Adrenal gland (tissue), 12 donors: Measurements from ENCODE around the gene SIGLEC12. TPM values are rescaled to one million over a fixed set of nuclear protein-coding genes. Genes with fewer than 3 reads are reported as not detected.

Experiments
- DNase-seq, 7 donors: peaks; one replicate each; pipeline ENCODE4 v3.0.0-alpha.2; 2019 to 2020
- H3K27ac ChIP-seq, 5 donors: fragments of 200-600 bp; sonication (generic) in 4 of 5; 1 replicate in 3 of 5; 2 replicates in 2 of 5; pipeline versions ENCODE4 v1.5.1 to v1.8.0; 2016 to 2020; ENCODE audit warnings: mild to moderate bottlenecking in 1 of 5
- H3K27me3 ChIP-seq: fragments of 200-600 bp; 2 replicates; pipeline ENCODE4 v1.8.0; 2021
- H3K36me3 ChIP-seq, 2 donors: fragments of 200-600 bp; replicated peaks in 1 of 2; 1 replicate in 1 of 2; 2 replicates in 1 of 2; pipeline versions ENCODE4 v1.5.1 to v1.8.0; 2018 to 2022
- H3K4me1 ChIP-seq, 2 donors: fragments of 200-600 bp; replicated peaks in 1 of 2; 1 replicate in 1 of 2; 2 replicates in 1 of 2; pipeline versions ENCODE4 v1.5.1 to v1.8.0; 2018 to 2021
- H3K4me3 ChIP-seq, 4 donors: fragments of 200-600 bp; sonication (generic) in 3 of 4; one replicate each; pipeline ENCODE4 v1.5.1; 2016 to 2018
- H3K9me3 ChIP-seq, 3 donors: fragments of 200-600 bp; sonication (generic) in 1 of 3; replicated peaks in 1 of 3; 1 replicate in 2 of 3; 2 replicates in 1 of 3; pipeline versions ENCODE4 v1.5.1 to v1.8.0; 2016 to 2021
- CTCF ChIP-seq, 6 experiments: fragments of 450-650 bp in 4 of 6; fragments of 200-600 bp in 2 of 6; sonication (generic) in 1 of 6; IDR thresholded peaks; 1 replicate in 5 of 6; 2 replicates in 1 of 6; pipeline versions ENCODE4 v1.5.1 to v1.8.0; 2016 to 2021; ENCODE audit warnings: antibody characterized with exemption in 6 of 6, mild to moderate bottlenecking in 2 of 6, moderate library complexity in 1 of 6
- POLR2A ChIP-seq, 2 donors: fragments of 450-650 bp; IDR thresholded peaks; one replicate each; pipeline ENCODE4 v1.6.1; 2017; ENCODE audit warnings: antibody characterized with exemption in 2 of 2, mild to moderate bottlenecking in 2 of 2, moderate library complexity in 1 of 2
- WGBS, 4 donors: extraction: QIAGEN DNeasy Blood & Tissue Kit in 2 of 4; methylation state at CpG; one replicate each; pipeline versions ENCODE4 v1.1.5 to v1.1.7; 2013 to 2017; 5-methylcytosine and 5-hydroxymethylcytosine counted together
- intact Hi-C, 2 donors: fragments of 100-400 bp; cut with DNase I; formaldehyde crosslinking; loops; one replicate each; pipeline versions ENCODE4 v1.14.1 to v1.15.0; 2022 to 2023
- polyA plus RNA-seq, 3 donors: library from polyadenylated mRNA; stranded (reverse); fragments of 200-250 nt in 2 of 3; fragments of 350-450 nt in 1 of 3; fragmentation: Illumina TruSeq in 1 of 3; extraction: RNeasy Lipid Tissue Mini Kit (QIAGEN cat#74804) in 1 of 3; gene quantifications; one replicate each; pipeline ENCODE4 v1.2.3, GENCODE V29; 2013 to 2014
- total RNA-seq, 9 donors: library from RNA; depleted of rRNA in 4 of 9; stranded (reverse); fragments of >200 nt in 4 of 9; fragments of 120-200 nt in 1 of 9; fragmentation: NEBNext Ultra II Directional in 1 of 9; extraction: Animal tissue kit (Norgen Biotek cat#: 25700) in 1 of 9; gene quantifications; one replicate each; pipeline versions ENCODE4 v1.1.0 to v1.2.4, GENCODE V29; 2013 to 2023
- donor health status: healthy with polysubstance abuse.
- donor health status: Bipolar disorder and iron deficiency.
- donor health status: DM: yes; HTN: yes; CAD: no.
- donor health status: DM: no; HTN: no; CAD: no.
- donor health status: DM: no; HTN: no; CAD: no.
- donor health status: DM: yes; HTN: yes; CAD: no.

The SIGLEC12 gene
- total and polyA plus RNA-seq, 12 donors = 0.30 to 3.1 (median 0.82) TPM; not detected in 2

- H3K27ac ChIP-seq = no peak overlapping the region
- DNase-seq = peak in 1 of 7 donors; percentile 9
- WGBS, 4 donors = 74 to 87% (median 77%) methylated on average over 12 of the region's 12 CpGs
- H3K9me3 ChIP-seq = no peaks in the 10 kb centered on the region
- peaks cover 10% of the 10 kb centered on the region for H3K27me3 ChIP-seq
- intact Hi-C loops = loop anchor here in 1 of 2 donors (2.0 kb wide), 1 partner anchor 169 kb away; no protein-coding TSS in a partner anchor
- H3K36me3 ChIP-seq = no peaks in the 10 kb centered on the region
- no peaks in the 10 kb centered on the region for H3K4me1 ChIP-seq
- H3K4me3 ChIP-seq = no peak overlapping the region
- TF ChIP-seq POLR2A (IDR thresholded peaks at IDR 0.05) = no peak
- TF ChIP-seq CTCF (IDR thresholded peaks at IDR 0.05) = no peak
Measured at GRCh38 chr19:51479531-51480331, 21.9 kb downstream of the SIGLEC12 start.

- 55 to 66% (median 60%) methylated on average over 15 to 17 of the region's 17 CpGs for WGBS, 4 donors
- no peak for DNase-seq
- intact Hi-C loops = loop anchor here in 1 of 2 donors (2.0 kb wide), 1 partner anchor 170 kb away; no protein-coding TSS in a partner anchor
- H3K36me3 ChIP-seq = no peaks in the 10 kb centered on the region
- TF ChIP-seq CTCF (IDR thresholded peaks at IDR 0.05) (no peak), POLR2A (IDR thresholded peaks at IDR 0.05) (no peak)
- no peak within 1 kb of the TSS for H3K4me3 ChIP-seq
- H3K4me1 ChIP-seq = no peaks in the 10 kb centered on the region
- no peak within 1 kb of the TSS for H3K27ac ChIP-seq
- no peaks in the 10 kb centered on the region for H3K9me3 ChIP-seq
- peaks cover 10% of the 10 kb centered on the region for H3K27me3 ChIP-seq
Measured at GRCh38 chr19:51478381-51479234, 23.0 kb downstream of the SIGLEC12 start, which contains the start of gene CEACAM18. Gene CEACAM18 (plus strand): TSS chr19:51478539.

- Histone ChIP-seq H3K9me3 (no peaks in the 10 kb centered on the region), H3K27me3 (peaks cover 10% of the 10 kb centered on the region), H3K36me3 (no peaks in the 10 kb centered on the region), H3K27ac (no peak overlapping the region), H3K4me3 (no peak overlapping the region), H3K4me1 (no peaks in the 10 kb centered on the region)
- no peak for DNase-seq
- TF ChIP-seq CTCF (IDR thresholded peaks at IDR 0.05) (no peak), POLR2A (IDR thresholded peaks at IDR 0.05) (no peak)
- WGBS, 4 donors = 56 to 62% (median 62%) methylated on average over 5 of the region's 5 CpGs
- intact Hi-C loops = no loop called here
Measured at GRCh38 chr19:51477344-51477743, 24.3 kb downstream of the SIGLEC12 start.

- 85 to 91% (median 90%) methylated on average over 3 of the region's 3 CpGs for WGBS, 4 donors
- no peak overlapping the region for H3K27ac ChIP-seq
- H3K4me3 ChIP-seq = no peak overlapping the region
- no peak for DNase-seq
- peaks cover 10% of the 10 kb centered on the region for H3K27me3 ChIP-seq
- TF ChIP-seq POLR2A (IDR thresholded peaks at IDR 0.05) (no peak), CTCF (IDR thresholded peaks at IDR 0.05) (no peak)
- no peaks in the 10 kb centered on the region for H3K9me3 ChIP-seq
- no peaks in the 10 kb centered on the region for H3K36me3 ChIP-seq
- no peaks in the 10 kb centered on the region for H3K4me1 ChIP-seq
- intact Hi-C loops = no loop called here
Measured at GRCh38 chr19:51476164-51476563, 25.4 kb downstream of the SIGLEC12 start.
